Kidney (tissue), 14 donors: ENCODE data around the gene STMP1. TPM values are rescaled to one million over a fixed set of nuclear protein-coding genes. Genes with fewer than 3 reads are reported as not detected.
A peak's percentile ranks its signal among the peaks of the same experiment; 100 is the strongest.

Experiments used
- DNase-seq, 5 donors: peaks; one replicate each; pipeline ENCODE4 v3.0.0-alpha.2; 2013 to 2020
- FAIRE-seq: peaks from 2 replicates; lab custom pipeline; 2012; peaks lifted over from hg19 to GRCh38; lab: Jason Lieb, UNC
- H3K27ac ChIP-seq, 2 donors: one replicate each; pipeline ENCODE4 v1.7.0; 2013; ENCODE audit warnings: low read depth in 2 of 2, low read length in 2 of 2, inconsistent platforms in 1 of 2
- H3K27me3 ChIP-seq: one replicate; pipeline ENCODE4 v1.7.1; 2013; ENCODE audit warnings: low read length, inconsistent platforms; ENCODE audit not compliant: control insufficient read depth, insufficient read depth
- H3K36me3 ChIP-seq, 3 donors: one replicate each; pipeline versions ENCODE4 v1.7.0 to v1.7.1; 2013; ENCODE audit warnings: low read length in 3 of 3, control low read depth in 1 of 3, inconsistent platforms in 1 of 3; ENCODE audit not compliant: insufficient read depth in 3 of 3, control insufficient read depth in 2 of 3
- H3K4me1 ChIP-seq, 3 donors: one replicate each; pipeline versions ENCODE4 v1.7.0 to v1.7.1; 2013; ENCODE audit warnings: low read length in 3 of 3, inconsistent platforms in 1 of 3, low read depth in 1 of 3; ENCODE audit not compliant: control insufficient read depth in 2 of 3, insufficient read depth in 2 of 3
- H3K4me3 ChIP-seq, 3 donors: one replicate each; pipeline versions ENCODE4 v1.7.0 to v1.8.1; 2013; ENCODE audit warnings: low read length in 3 of 3, control low read depth in 1 of 3, inconsistent platforms in 1 of 3
- H3K9ac ChIP-seq, 3 donors: one replicate each; pipeline versions ENCODE4 v1.7.0 to v1.7.1; 2013; ENCODE audit warnings: low read length in 3 of 3, control low read depth in 1 of 3, inconsistent platforms in 1 of 3
- H3K9me3 ChIP-seq, 3 donors: one replicate each; pipeline versions ENCODE4 v1.7.0 to v1.7.1; 2013; ENCODE audit warnings: low read length in 3 of 3, control low read depth in 1 of 3, inconsistent platforms in 1 of 3; ENCODE audit not compliant: control insufficient read depth in 2 of 3, insufficient read depth in 1 of 3
- intact Hi-C: fragments of 100-400 bp; cut with DNase I; formaldehyde crosslinking; loops from one replicate; pipeline ENCODE4 v1.11.1; 2022
- polyA plus RNA-seq: library from polyadenylated mRNA; stranded (reverse); fragments of 350-450 nt; fragmentation: Illumina TruSeq; extraction: RNeasy Lipid Tissue Mini Kit (QIAGEN cat#74804); gene quantifications from one replicate; pipeline ENCODE4 v1.2.3, GENCODE V29; 2014; ENCODE audit warnings: low read depth, low replicate concordance; ENCODE audit not compliant: insufficient read depth
- total RNA-seq: library from RNA; stranded (reverse); fragmentation: NEBNext Ultra II Directional; extraction: Animal tissue kit (Norgen Biotek cat#: 25700); gene quantifications from one replicate; pipeline ENCODE4 v1.2.1, GENCODE V29; 2021
- TF ChIP-seq, protein P1 (sequence below): IDR thresholded peaks from 3 replicates; pipeline ENCODE4 v1.5.1; 2012; ENCODE audit warnings: mild to moderate bottlenecking, moderate library complexity, borderline replicate concordance; ENCODE audit not compliant: insufficient read depth; ENCODE audit errors: extremely low read depth
- donor health status: control.
- donor health status: control.
- donor health status: control.
- donor health status: control.
- donor health status: control.
- donor health status: DM: yes; HTN: yes; CAD: no.
- donor health status: Normal renal cell carcinoma (clear cell type).

Gene STMP1
- total and polyA plus RNA-seq, 2 donors from 2014 or later, result 35.8 to 40.8 TPM

DNA sequence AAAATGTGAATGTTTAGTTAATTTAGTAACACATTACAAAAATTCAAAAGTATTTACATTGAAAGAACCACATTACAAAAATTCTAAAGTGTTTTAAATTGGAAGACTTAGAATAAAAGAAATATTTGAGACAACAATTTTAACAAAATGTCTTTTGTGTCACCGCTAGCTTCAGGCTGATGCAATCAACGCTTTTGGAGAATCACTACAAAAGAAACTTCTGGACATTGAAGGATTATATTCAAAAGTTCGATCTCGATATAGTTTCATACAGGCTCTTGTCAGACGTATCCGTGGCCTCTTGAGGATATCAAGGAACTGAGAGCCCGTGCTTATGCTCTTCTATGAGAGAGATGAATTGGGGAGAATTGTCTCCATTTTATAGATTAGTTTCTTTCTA is 14.1 kb upstream of the STMP1 start:
- H3K36me3 ChIP-seq, result peaks cover 0 to 10% (median 9%) of the 10 kb centered on the region in 3 donors
- no peaks in the 10 kb centered on the region for H3K27me3 ChIP-seq
- no peaks in the 10 kb centered on the region for H3K4me1 ChIP-seq
- H3K4me3 ChIP-seq, result no peak overlapping the region
- no peak overlapping the region for H3K9ac ChIP-seq
- H3K9me3 ChIP-seq, result no peaks in the 10 kb centered on the region
- intact Hi-C loops, result no loop called here
- TF ChIP-seq, protein P1, sequence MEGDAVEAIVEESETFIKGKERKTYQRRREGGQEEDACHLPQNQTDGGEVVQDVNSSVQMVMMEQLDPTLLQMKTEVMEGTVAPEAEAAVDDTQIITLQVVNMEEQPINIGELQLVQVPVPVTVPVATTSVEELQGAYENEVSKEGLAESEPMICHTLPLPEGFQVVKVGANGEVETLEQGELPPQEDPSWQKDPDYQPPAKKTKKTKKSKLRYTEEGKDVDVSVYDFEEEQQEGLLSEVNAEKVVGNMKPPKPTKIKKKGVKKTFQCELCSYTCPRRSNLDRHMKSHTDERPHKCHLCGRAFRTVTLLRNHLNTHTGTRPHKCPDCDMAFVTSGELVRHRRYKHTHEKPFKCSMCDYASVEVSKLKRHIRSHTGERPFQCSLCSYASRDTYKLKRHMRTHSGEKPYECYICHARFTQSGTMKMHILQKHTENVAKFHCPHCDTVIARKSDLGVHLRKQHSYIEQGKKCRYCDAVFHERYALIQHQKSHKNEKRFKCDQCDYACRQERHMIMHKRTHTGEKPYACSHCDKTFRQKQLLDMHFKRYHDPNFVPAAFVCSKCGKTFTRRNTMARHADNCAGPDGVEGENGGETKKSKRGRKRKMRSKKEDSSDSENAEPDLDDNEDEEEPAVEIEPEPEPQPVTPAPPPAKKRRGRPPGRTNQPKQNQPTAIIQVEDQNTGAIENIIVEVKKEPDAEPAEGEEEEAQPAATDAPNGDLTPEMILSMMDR, result no peak
- FAIRE-seq (no peak), DNase-seq (no peak)
- no peak overlapping the region for H3K27ac ChIP-seq

GRCh38 chr7:135650831-135651573 is 11.3 kb upstream of the STMP1 start:
- no peak overlapping the region for H3K27ac ChIP-seq
- FAIRE-seq (no peak), DNase-seq (no peak)
- intact Hi-C loops, result no loop called here
- no peak overlapping the region for H3K9ac ChIP-seq
- H3K27me3 ChIP-seq, result no peaks in the 10 kb centered on the region
- H3K9me3 ChIP-seq, result no peaks in the 10 kb centered on the region
- peaks cover 0 to 10% (median 5%) of the 10 kb centered on the region in 3 donors for H3K36me3 ChIP-seq
- TF ChIP-seq, protein P1, result no peak
- no peak overlapping the region for H3K4me3 ChIP-seq
- no peaks in the 10 kb centered on the region for H3K4me1 ChIP-seq

DNA sequence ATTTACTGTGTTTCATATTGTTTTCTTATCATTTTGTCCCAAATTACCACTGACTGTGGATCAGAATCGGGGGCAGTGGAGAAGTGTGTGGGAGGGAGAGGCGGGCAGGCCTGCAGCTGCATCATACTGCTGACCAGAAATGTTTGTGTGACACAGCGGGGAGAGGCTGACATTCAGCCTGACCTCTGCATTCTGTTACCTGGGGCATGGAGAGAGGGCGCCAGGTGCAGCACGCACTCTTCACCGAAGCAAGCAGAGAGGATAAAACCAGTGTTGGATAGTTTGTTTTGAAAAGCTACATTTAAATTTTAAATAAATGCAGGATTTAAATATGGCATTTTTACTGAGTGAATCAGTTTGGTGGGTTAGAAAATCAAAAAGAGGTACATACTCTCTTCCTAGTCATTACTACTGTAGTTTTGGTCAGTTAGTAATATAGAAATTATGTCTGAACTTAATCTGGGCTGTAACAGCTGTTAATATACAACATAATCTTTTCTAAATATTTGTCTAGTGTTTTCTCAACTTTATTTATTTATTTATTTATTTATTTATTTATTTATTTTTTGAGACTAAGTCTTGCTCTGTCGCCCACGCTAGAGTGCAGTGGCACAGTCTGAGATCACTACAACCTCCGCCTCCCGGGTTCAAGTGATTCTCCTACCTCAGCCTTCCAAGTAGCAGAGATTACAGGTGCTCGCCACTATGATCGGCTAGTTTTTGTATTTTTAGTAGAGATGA is 8.8 kb upstream of the STMP1 start:
- no peaks in the 10 kb centered on the region for H3K27me3 ChIP-seq
- TF ChIP-seq, protein P1, result no peak
- no peaks in the 10 kb centered on the region for H3K9me3 ChIP-seq
- H3K4me3 ChIP-seq, result no peak overlapping the region
- intact Hi-C loops, result no loop called here
- H3K4me1 ChIP-seq, result no peaks in the 10 kb centered on the region
- H3K36me3 ChIP-seq, result peaks cover 0 to 3% (median 0%) of the 10 kb centered on the region in 3 donors
- peak overlapping the region in 1 of 2 donors; percentile 41 for H3K27ac ChIP-seq
- H3K9ac ChIP-seq, result no peak overlapping the region
- DNase-seq, result peak; percentile 76 to 81 (median 80)
- FAIRE-seq, result no peak
